Endothelial cell of umbilical vein (primary cell): Measurements from ENCODE around the gene AACS.
"Not testable (repeated sequence)": the region's sequence is repeated elsewhere in the genome, so short reads cannot be mapped to it uniquely, and the experiment has no call there.

Source experiments
- POLR2A ChIP-seq: IDR thresholded peaks from 2 replicates; pipeline ENCODE4 v1.6.1; 2012; ENCODE audit warnings: low read depth, mild to moderate bottlenecking, control low read depth, low read length
- POLR2AphosphoS5 ChIP-seq: IDR thresholded peaks from 2 replicates; pipeline ENCODE4 v1.6.1; 2012; ENCODE audit warnings: low read depth, mild to moderate bottlenecking, control low read depth, low read length, moderate library complexity; ENCODE audit not compliant: insufficient read depth
- TF ChIP-seq, protein P1 (sequence below), 2 donors: IDR thresholded peaks; 1 replicate in 1 of 2; 2 replicates in 1 of 2; pipeline ENCODE4 v1.5.1; 2011; ENCODE audit warnings: low read length in 2 of 2, mild to moderate bottlenecking in 2 of 2, moderate library complexity in 2 of 2, control low read depth in 1 of 2, inconsistent platforms in 1 of 2, low read depth in 1 of 2; ENCODE audit not compliant: insufficient read depth in 1 of 2; ENCODE audit errors: extremely low read depth in 1 of 2
- TF ChIP-seq, protein P2 (sequence below): IDR thresholded peaks from 2 replicates; pipeline ENCODE4 v1.6.1; 2011; ENCODE audit not compliant: insufficient read depth, insufficient read length

DNA sequence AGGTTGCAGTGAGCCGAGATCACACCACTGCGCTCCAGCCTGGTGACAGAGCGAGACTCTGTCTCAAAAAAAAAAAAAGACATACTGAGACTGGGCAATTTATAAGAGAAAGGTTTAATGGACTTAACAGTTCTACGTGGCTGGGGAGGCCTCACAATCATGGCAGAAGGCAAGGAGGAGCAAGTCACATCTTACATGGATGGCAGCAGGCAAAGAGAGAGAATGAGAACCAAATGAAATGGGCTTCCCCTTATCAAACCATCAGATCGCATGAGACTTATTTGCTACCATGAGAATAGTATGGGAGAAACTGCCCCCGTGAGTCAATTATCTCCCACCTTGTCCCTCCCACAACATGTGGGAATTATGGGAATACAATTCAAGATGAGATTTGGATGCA is 47.4 kb downstream of the AACS start:
- TF ChIP-seq, protein P1, sequence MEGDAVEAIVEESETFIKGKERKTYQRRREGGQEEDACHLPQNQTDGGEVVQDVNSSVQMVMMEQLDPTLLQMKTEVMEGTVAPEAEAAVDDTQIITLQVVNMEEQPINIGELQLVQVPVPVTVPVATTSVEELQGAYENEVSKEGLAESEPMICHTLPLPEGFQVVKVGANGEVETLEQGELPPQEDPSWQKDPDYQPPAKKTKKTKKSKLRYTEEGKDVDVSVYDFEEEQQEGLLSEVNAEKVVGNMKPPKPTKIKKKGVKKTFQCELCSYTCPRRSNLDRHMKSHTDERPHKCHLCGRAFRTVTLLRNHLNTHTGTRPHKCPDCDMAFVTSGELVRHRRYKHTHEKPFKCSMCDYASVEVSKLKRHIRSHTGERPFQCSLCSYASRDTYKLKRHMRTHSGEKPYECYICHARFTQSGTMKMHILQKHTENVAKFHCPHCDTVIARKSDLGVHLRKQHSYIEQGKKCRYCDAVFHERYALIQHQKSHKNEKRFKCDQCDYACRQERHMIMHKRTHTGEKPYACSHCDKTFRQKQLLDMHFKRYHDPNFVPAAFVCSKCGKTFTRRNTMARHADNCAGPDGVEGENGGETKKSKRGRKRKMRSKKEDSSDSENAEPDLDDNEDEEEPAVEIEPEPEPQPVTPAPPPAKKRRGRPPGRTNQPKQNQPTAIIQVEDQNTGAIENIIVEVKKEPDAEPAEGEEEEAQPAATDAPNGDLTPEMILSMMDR (IDR thresholded peaks at IDR 0.05; ENCODE audit: extremely low read depth in 1 of 2, insufficient read depth in 1 of 2, low read depth in 1 of 2, low read length in 2 of 2) = not testable (repeated sequence)
- TF ChIP-seq POLR2AphosphoS5, POLR2A: not testable (repeated sequence)
- TF ChIP-seq, protein P2, sequence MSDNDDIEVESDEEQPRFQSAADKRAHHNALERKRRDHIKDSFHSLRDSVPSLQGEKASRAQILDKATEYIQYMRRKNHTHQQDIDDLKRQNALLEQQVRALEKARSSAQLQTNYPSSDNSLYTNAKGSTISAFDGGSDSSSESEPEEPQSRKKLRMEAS = not testable (repeated sequence)
